ENCODE measurements around the gene C11orf87.

C11orf87 gene

DNA sequence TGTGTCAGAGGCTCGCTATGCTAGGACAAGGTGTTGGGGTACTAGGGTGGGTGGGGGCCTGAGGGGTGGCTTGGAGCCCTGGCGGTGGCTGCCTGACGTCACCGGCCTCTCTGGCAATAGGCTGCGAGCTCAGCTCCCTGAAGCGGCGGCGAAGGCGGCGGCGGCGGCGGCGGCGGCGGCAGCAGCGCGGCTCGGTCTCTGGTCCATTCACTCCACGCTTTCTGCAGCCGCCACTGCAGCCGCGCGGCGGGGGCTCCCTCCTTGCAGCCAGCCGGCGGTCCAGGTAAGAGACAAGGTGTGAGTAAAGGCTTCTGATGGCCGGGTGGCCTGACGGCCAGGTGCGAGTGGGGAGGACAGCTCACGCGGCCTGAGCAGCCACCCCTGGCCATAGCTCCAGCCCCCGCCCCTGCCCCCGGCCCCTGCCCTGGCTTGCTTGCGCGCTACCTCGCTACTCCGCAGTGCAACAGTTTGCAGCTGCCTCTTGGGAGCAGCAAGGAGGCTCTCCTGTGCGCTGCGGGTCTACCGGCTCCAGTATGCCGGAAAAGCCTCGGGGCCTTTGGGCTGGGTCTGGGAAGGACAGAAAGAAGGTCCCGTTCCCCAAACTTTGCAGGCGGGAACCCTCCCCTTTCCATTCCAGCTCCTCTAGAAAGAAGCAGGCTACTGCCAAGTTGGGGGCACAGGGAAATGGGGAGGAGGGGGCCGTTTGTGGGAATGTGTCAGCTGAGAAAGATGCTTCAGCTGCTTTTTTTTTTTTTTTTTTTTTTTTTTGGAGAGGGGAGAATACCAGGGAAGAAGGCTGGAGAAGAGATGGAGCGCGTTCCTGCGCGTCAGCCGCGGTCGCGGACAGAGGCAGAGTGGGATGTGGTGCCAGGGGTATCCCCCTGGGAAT, at the start of gene C11orf87:
C11orf87 (plus strand) TSS at position 210 of the 889 bp plus-strand sequence. CDS start 1,444 bp downstream, outside the sequence.
- Histone ChIP-seq H3K4me1 (no peaks in the 10 kb centered on the region), H3K79me2 (no peaks in the 10 kb centered on the region), H3K27me3 (ENCODE audit: control insufficient read depth, insufficient read depth, low read length) (no peaks in the 10 kb centered on the region), H3K4me2 (ENCODE audit: low read length) (no peak within 1 kb of the TSS), H3K9ac (no peak within 1 kb of the TSS), H3K4me3 (ENCODE audit: low read depth, low read length) (no peak within 1 kb of the TSS), H3K36me3 (ENCODE audit: control insufficient read depth, insufficient read depth, low read length) (no peaks in the 10 kb centered on the region), H2AFZ (no peak within 1 kb of the TSS), H3K27ac (no peak within 1 kb of the TSS), H3K9me3 (ENCODE audit: control insufficient read depth, low read length) (no peaks in the 10 kb centered on the region)
- TF ChIP-seq, protein P1, sequence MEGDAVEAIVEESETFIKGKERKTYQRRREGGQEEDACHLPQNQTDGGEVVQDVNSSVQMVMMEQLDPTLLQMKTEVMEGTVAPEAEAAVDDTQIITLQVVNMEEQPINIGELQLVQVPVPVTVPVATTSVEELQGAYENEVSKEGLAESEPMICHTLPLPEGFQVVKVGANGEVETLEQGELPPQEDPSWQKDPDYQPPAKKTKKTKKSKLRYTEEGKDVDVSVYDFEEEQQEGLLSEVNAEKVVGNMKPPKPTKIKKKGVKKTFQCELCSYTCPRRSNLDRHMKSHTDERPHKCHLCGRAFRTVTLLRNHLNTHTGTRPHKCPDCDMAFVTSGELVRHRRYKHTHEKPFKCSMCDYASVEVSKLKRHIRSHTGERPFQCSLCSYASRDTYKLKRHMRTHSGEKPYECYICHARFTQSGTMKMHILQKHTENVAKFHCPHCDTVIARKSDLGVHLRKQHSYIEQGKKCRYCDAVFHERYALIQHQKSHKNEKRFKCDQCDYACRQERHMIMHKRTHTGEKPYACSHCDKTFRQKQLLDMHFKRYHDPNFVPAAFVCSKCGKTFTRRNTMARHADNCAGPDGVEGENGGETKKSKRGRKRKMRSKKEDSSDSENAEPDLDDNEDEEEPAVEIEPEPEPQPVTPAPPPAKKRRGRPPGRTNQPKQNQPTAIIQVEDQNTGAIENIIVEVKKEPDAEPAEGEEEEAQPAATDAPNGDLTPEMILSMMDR (IDR thresholded peaks at IDR 0.05) = no peak

DNA sequence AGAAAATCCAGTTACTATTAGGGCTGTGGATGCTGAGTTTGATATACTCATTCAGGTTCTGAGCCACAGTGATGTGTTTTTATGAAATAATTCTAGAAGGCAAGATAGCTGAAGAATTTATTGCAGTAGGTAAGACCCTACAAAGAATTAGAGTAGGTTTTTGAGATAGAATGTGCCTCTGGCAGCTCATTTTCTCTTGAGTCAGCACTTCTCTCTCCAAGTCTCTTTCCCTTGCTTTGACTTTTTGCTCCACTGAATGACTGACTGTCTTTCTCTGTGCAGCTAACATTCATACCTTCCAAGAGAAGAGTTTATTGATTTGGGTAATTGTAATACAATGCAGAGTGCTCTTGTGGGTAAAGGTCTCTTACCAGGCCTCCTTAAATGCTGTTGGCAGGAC, 48.0 kb upstream of the C11orf87 start:
- H3K4me3 ChIP-seq (ENCODE audit: low read depth, low read length) = no peak overlapping the region
- TF ChIP-seq, protein P1 (IDR thresholded peaks at IDR 0.05) = no peak
- no peaks in the 10 kb centered on the region for H3K4me1 ChIP-seq
- no peak overlapping the region for H3K9ac ChIP-seq
- H3K79me2 ChIP-seq = no peaks in the 10 kb centered on the region
- no peak overlapping the region for H2AFZ ChIP-seq
- no peaks in the 10 kb centered on the region for H3K9me3 ChIP-seq (ENCODE audit: control insufficient read depth, low read length)
- no peak overlapping the region for H3K27ac ChIP-seq
- no peaks in the 10 kb centered on the region for H3K36me3 ChIP-seq (ENCODE audit: control insufficient read depth, insufficient read depth, low read length)
- H3K27me3 ChIP-seq (ENCODE audit: control insufficient read depth, insufficient read depth, low read length) = no peaks in the 10 kb centered on the region
- H3K4me2 ChIP-seq (ENCODE audit: low read length) = no peak overlapping the region

DNA sequence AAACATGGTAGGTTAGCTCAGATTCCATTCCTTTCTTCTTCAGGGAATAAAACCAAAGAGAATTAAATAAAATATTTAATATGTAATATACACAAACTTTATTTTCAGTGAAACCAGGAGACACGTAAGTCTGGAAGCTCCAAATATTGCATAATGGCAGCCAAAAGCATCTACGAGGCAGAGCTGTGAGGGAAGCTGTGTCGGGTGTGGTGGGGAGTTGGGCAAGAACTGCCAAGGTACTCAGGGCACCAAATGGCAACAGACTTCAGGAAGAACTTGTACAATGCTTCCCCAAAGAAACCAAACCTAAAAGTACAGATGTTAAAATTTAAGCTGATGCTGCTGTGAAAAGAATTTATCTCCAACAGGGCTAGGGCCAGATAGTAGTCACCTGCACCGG, 47.5 kb upstream of the C11orf87 start:
- no peaks in the 10 kb centered on the region for H3K4me1 ChIP-seq
- H3K36me3 ChIP-seq (ENCODE audit: control insufficient read depth, insufficient read depth, low read length) = no peaks in the 10 kb centered on the region
- H3K9ac ChIP-seq = no peak overlapping the region
- H3K79me2 ChIP-seq = no peaks in the 10 kb centered on the region
- H3K27me3 ChIP-seq (ENCODE audit: control insufficient read depth, insufficient read depth, low read length) = no peaks in the 10 kb centered on the region
- no peaks in the 10 kb centered on the region for H3K9me3 ChIP-seq (ENCODE audit: control insufficient read depth, low read length)
- no peak overlapping the region for H2AFZ ChIP-seq
- H3K27ac ChIP-seq = no peak overlapping the region
- no peak overlapping the region for H3K4me2 ChIP-seq (ENCODE audit: low read length)
- TF ChIP-seq, protein P1 (IDR thresholded peaks at IDR 0.05) = no peak
- H3K4me3 ChIP-seq (ENCODE audit: low read depth, low read length) = no peak overlapping the region

DNA sequence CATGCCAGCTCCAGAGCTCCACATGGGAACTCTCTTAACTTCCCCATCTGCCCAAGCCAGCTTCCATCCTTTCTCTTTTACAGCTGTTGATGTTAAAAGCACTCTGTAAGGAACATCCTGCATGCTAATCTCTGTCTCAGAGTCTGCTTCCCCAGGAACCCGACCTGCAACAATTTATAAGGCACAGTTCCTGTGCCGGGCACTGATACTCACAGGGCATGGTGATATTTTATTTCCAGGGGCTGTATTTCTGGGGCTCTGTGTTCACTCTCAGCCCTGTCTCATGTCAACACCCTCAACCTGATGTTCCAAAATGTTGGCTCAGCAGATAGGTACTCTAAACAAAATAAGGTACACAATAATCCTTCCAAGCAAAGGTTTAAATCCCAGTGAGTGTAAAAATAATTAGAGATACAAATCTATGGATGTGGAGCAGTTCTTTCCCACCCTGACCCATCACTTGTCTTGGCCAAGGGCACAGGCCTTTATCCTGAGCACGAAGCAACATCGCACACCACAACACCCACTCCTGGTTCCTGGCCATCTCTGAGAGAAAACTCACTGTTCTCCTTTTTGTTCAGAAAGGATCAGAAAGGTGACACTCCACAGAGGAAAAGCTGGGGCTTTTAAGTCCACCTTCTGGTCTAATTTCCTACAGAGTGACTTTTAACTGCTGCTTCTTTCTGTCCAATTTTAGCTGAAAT, 44.8 kb upstream of the C11orf87 start:
- no peaks in the 10 kb centered on the region for H3K27me3 ChIP-seq (ENCODE audit: control insufficient read depth, insufficient read depth, low read length)
- H3K36me3 ChIP-seq (ENCODE audit: control insufficient read depth, insufficient read depth, low read length) = no peaks in the 10 kb centered on the region
- no peak overlapping the region for H2AFZ ChIP-seq
- no peaks in the 10 kb centered on the region for H3K79me2 ChIP-seq
- H3K4me2 ChIP-seq (ENCODE audit: low read length) = no peak overlapping the region
- no peaks in the 10 kb centered on the region for H3K4me1 ChIP-seq
- H3K9me3 ChIP-seq (ENCODE audit: control insufficient read depth, low read length) = no peaks in the 10 kb centered on the region
- no peak overlapping the region for H3K27ac ChIP-seq
- TF ChIP-seq, protein P1 (IDR thresholded peaks at IDR 0.05) = no peak
- H3K9ac ChIP-seq = no peak overlapping the region
- H3K4me3 ChIP-seq (ENCODE audit: low read depth, low read length) = no peak overlapping the region

Data from parathyroid adenoma (tissue), 2 donors.